GM12878 (cell line): Measurements from ENCODE around the gene WDR31. TPM values are rescaled to one million over a fixed set of nuclear protein-coding genes. Genes with fewer than 3 reads are reported as not detected.

Experiments used
- ATAC-seq: fragments of 200-7000 bp; cut with Tn5 transposase; 3 replicates; pipeline ENCODE4 v1.9.1; 2020; ENCODE audit warnings: mild to moderate bottlenecking, moderate library complexity
- BruUV-seq: library from RNA; stranded (reverse); fragments of 400-500 nt; replicated peaks from 2 replicates; lab custom pipeline; 2021; lab: Mats Ljungman, UMichigan
- CTCF ChIA-PET: fragments of 300-600 bp; sonication (Branson Sonifier 250); formaldehyde crosslinking; extraction: SDS; loops from one replicate; lab custom pipeline; 2021; ENCODE audit warnings: inconsistent platforms; lab: Yijun Ruan, JAX
- POLR2A ChIA-PET: fragments of 350-600 bp; formaldehyde crosslinking; extraction: SDS; loops from one replicate; lab custom pipeline; 2021; ENCODE audit warnings: inconsistent platforms; lab: Charles Lee
- RAD21 ChIA-PET: fragments of 300-600 bp; sonication (Branson Sonifier 250); formaldehyde crosslinking; loops from one replicate; lab custom pipeline; 2023; ENCODE audit warnings: antibody characterized with exemption; ENCODE audit not compliant: unreplicated experiment; lab: Charles Lee
- SMC1A ChIA-PET: fragments of 300-600 bp; sonication (Branson Sonifier 250); formaldehyde crosslinking; loops from one replicate; lab custom pipeline; 2023; ENCODE audit not compliant: unreplicated experiment, uncharacterized antibody; lab: Charles Lee
- DNase-seq: peaks from one replicate; pipeline ENCODE4 v3.0.0-alpha.2; 2011; ENCODE audit warnings: low read depth, low spot score
- FAIRE-seq: peaks from 3 replicates; lab custom pipeline; 2011; peaks lifted over from hg19 to GRCh38; lab: Jason Lieb, UNC
- H2AFZ ChIP-seq: 2 replicates; pipeline ENCODE4 v1.6.0; 2011; ENCODE audit warnings: low read depth, low read length, control low read depth; ENCODE audit not compliant: control insufficient read depth
- H3K27ac ChIP-seq: 2 replicates; pipeline ENCODE4 v1.5.1; 2011; ENCODE audit warnings: control low read depth; ENCODE audit not compliant: control insufficient read depth, insufficient read depth
- H3K27me3 ChIP-seq, 2 experiments: replicated peaks in 1 of 2; 2 replicates each; pipeline versions ENCODE4 v1.6.0 to v1.6.1; 2011; ENCODE audit warnings: low read length in 1 of 2; ENCODE audit not compliant: control insufficient read depth in 2 of 2, insufficient read depth in 2 of 2
- H3K36me3 ChIP-seq, 2 experiments: 2 replicates each; pipeline ENCODE4 v1.5.1; 2011; ENCODE audit warnings: low read length in 1 of 2; ENCODE audit not compliant: control insufficient read depth in 2 of 2, insufficient read depth in 2 of 2
- H3K4me1 ChIP-seq: 2 replicates; pipeline ENCODE4 v1.6.1; 2011; ENCODE audit warnings: mild to moderate bottlenecking, low read length, moderate library complexity, mixed read lengths; ENCODE audit not compliant: control insufficient read depth, insufficient read depth
- H3K4me2 ChIP-seq: 2 replicates; pipeline ENCODE4 v1.6.0; 2011; ENCODE audit warnings: control low read depth; ENCODE audit not compliant: control insufficient read depth, insufficient read depth
- H3K4me3 ChIP-seq: fragments of 200-600 bp; sonication (generic); 2 replicates; pipeline ENCODE4 v1.5.1; 2016
- H3K79me2 ChIP-seq: 2 replicates; pipeline ENCODE4 v1.6.0; 2011; ENCODE audit warnings: low read length; ENCODE audit not compliant: control insufficient read depth, insufficient read depth
- H3K9ac ChIP-seq: 2 replicates; pipeline ENCODE4 v1.8.0; 2011; ENCODE audit warnings: low read length, control low read depth, mixed read lengths; ENCODE audit not compliant: control insufficient read depth, insufficient read depth
- H3K9me3 ChIP-seq: replicated peaks from 3 replicates; pipeline ENCODE4 v1.5.1; 2011; ENCODE audit warnings: mild to moderate bottlenecking, low read length; ENCODE audit not compliant: control insufficient read depth, insufficient read depth
- H4K20me1 ChIP-seq: 2 replicates; pipeline ENCODE4 v1.6.0; 2011; ENCODE audit not compliant: control insufficient read depth, insufficient read depth
- BACH1 ChIP-seq: fragments of 450-650 bp; IDR thresholded peaks from 2 replicates; pipeline ENCODE4 v1.6.1; 2017; ENCODE audit warnings: mild to moderate bottlenecking, borderline replicate concordance
- IRF3 ChIP-seq: fragments of 450-650 bp; IDR thresholded peaks from 2 replicates; pipeline ENCODE4 v1.6.1; 2014; ENCODE audit warnings: mild to moderate bottlenecking
- MTA3 ChIP-seq: IDR thresholded peaks from 2 replicates; pipeline ENCODE4 v1.6.1; 2012; ENCODE audit warnings: low read length, inconsistent platforms, borderline replicate concordance
- RAD21 ChIP-seq: IDR thresholded peaks from 2 replicates; pipeline ENCODE4 v1.6.1; 2011; ENCODE audit warnings: mild to moderate bottlenecking, low read depth, low read length, moderate library complexity; ENCODE audit not compliant: insufficient read depth
- SUPT20H ChIP-seq: IDR thresholded peaks from 2 replicates; pipeline ENCODE4 v1.6.1; 2011; ENCODE audit warnings: low read depth, mild to moderate bottlenecking, low read length, moderate library complexity, borderline replicate concordance; ENCODE audit not compliant: control insufficient read depth
- ZNF207 ChIP-seq: fragments of 450-650 bp; IDR thresholded peaks from 2 replicates; pipeline ENCODE4 v1.6.1; 2014; ENCODE audit warnings: antibody characterized with exemption, mild to moderate bottlenecking, borderline replicate concordance
- ZNF384 ChIP-seq: IDR thresholded peaks from 2 replicates; pipeline ENCODE4 v1.6.1; 2012; ENCODE audit warnings: low read depth, mild to moderate bottlenecking, low read length, improper control_type of control experiment, borderline replicate concordance
- in situ Hi-C: fragments of 300-500 bp; cut with MboI; formaldehyde crosslinking; loops from 9 replicates; pipeline ENCODE4 v1.14.3; 2018; ENCODE audit warnings: mixed read lengths
- intact Hi-C: fragments of 100-400 bp; cut with micrococcal nuclease; formaldehyde crosslinking; loops from one replicate; pipeline ENCODE4 v1.14.2; 2022; ENCODE audit not compliant: unreplicated experiment
- polyA plus RNA-seq, 11 experiments: library from polyadenylated mRNA; depleted of rRNA in 4 of 11; unstranded in 6 of 11; stranded (reverse) in 5 of 11; fragments of >200 nt; fragmentation: Nextera tagmentation in 4 of 11; fragmentation: Illumina TruSeq in 1 of 11; extraction: Ambion mirVana in 4 of 11; extraction: Trizol in 1 of 11; gene quantifications; 1 replicate in 1 of 11; 2 replicates in 10 of 11; pipeline versions ENCODE4 v1.2.1 to v1.2.3, GENCODE V29; 2011 to 2016; ENCODE audit warnings: inconsistent platforms in 2 of 11, missing spikeins in 2 of 11, low read depth in 1 of 11
- total RNA-seq, 4 experiments: library from RNA; depleted of rRNA in 3 of 4; stranded (reverse); fragments of >200 nt in 3 of 4; fragmentation: Illumina TruSeq in 1 of 4; extraction: Trizol in 1 of 4; gene quantifications; 2 replicates each; pipeline versions ENCODE4 v1.2.1 to v1.2.3, GENCODE V29; 2013 to 2021
- TF ChIP-seq, protein P1 (sequence below): IDR thresholded peaks from 2 replicates; pipeline ENCODE4 v1.6.1; 2012; ENCODE audit warnings: low read depth, low read length, improper control_type of control experiment

Gene WDR31
- total and polyA plus RNA-seq, 10 of the 15 experiments (the other 5 are each of a cell fraction or from before 2014, with no cell fraction given), result 0.26 to 1.7 (median 0.79) TPM

- H3K9ac ChIP-seq, result no peak overlapping the region
- no peaks in the 10 kb centered on the region for H3K9me3 ChIP-seq
- H4K20me1 ChIP-seq, result no peaks in the 10 kb centered on the region; the same call in 1 of the 2 replicates
- CTCF ChIA-PET, result no interaction called here
- RAD21 ChIA-PET, result no interaction called here
- H3K27ac ChIP-seq, result no peak overlapping the region
- H3K4me3 ChIP-seq, result no peak overlapping the region
- no peaks in the 10 kb centered on the region for H3K36me3 ChIP-seq
- H3K4me2 ChIP-seq, result no peak overlapping the region
- SMC1A ChIA-PET, result interaction anchor here (1.5 kb wide), 1 partner anchor 91 kb away, joined by 4 read pairs; no protein-coding TSS in a partner anchor
- peaks cover 0 to 3% of the 10 kb centered on the region in 2 experiments; a peak in 1 of 4 replicates for H3K27me3 ChIP-seq
- ATAC-seq (no peak), DNase-seq (no peak), FAIRE-seq (no peak)
- no peaks in the 10 kb centered on the region for H3K4me1 ChIP-seq
- no TSS peak for BruUV-seq
- in situ Hi-C loops (no loop called here), intact Hi-C loops (no loop called here)
- POLR2A ChIA-PET, result no interaction called here
- H3K79me2 ChIP-seq, result no peaks in the 10 kb centered on the region
- H2AFZ ChIP-seq, result no peak overlapping the region
- TF ChIP-seq BACH1 (no peak), RAD21 (no peak), MTA3 (no peak), SUPT20H (no peak), IRF3 (no peak), ZNF207 (no peak), ZNF384 (no peak)
- TF ChIP-seq, protein P1, sequence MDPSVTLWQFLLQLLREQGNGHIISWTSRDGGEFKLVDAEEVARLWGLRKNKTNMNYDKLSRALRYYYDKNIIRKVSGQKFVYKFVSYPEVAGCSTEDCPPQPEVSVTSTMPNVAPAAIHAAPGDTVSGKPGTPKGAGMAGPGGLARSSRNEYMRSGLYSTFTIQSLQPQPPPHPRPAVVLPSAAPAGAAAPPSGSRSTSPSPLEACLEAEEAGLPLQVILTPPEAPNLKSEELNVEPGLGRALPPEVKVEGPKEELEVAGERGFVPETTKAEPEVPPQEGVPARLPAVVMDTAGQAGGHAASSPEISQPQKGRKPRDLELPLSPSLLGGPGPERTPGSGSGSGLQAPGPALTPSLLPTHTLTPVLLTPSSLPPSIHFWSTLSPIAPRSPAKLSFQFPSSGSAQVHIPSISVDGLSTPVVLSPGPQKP, result no peak
Observed at GRCh38 chr9:113315231-113315630, 24.8 kb downstream of the WDR31 start.
